Forelimb muscle (tissue), 1 donor: ENCODE measurements around the gene PGA4. TPM values are rescaled to one million over a fixed set of nuclear protein-coding genes. Genes with fewer than 3 reads are reported as not detected.
"Not testable (repeated sequence)": the region's sequence is repeated elsewhere in the genome, so short reads cannot be mapped to it uniquely, and the experiment has no call there.

Source experiments
- DNase-seq: peaks from one replicate; pipeline ENCODE4 v3.0.0-alpha.2; 2013; ENCODE audit warnings: low read depth
- polyA plus RNA-seq: library from polyadenylated mRNA; unstranded; fragments of 120-200 nt; gene quantifications from one replicate; pipeline ENCODE4 v1.2.1, GENCODE V29; 2013; ENCODE audit not compliant: insufficient read length

Gene PGA4
- polyA plus RNA-seq, 1 donor, result 1.1 TPM

GRCh38 chr11:61250796-61251765 is 28.9 kb downstream of the PGA4 start:
- peak; percentile 56 for DNase-seq

DNA sequence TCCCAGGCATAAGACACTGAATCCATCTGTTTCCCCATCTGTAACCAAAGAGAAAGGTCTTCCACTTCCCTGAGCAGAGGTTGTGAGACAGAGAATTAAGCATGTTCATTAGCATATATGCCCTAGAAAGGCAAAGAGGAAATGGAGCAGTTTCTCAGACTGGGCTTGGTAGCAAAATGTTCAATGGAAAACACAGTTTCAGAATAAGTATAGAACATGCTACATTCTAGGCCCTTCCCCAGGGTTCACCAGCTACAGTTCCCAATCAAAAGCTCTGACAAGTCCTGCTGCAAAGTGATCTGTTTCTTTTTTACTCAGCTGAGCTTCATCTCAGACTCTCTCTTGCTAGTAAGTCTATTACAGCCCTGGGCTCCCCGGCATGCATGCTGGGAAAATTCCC is 30.2 kb downstream of the PGA4 start:
- not testable (repeated sequence) for DNase-seq

DNA sequence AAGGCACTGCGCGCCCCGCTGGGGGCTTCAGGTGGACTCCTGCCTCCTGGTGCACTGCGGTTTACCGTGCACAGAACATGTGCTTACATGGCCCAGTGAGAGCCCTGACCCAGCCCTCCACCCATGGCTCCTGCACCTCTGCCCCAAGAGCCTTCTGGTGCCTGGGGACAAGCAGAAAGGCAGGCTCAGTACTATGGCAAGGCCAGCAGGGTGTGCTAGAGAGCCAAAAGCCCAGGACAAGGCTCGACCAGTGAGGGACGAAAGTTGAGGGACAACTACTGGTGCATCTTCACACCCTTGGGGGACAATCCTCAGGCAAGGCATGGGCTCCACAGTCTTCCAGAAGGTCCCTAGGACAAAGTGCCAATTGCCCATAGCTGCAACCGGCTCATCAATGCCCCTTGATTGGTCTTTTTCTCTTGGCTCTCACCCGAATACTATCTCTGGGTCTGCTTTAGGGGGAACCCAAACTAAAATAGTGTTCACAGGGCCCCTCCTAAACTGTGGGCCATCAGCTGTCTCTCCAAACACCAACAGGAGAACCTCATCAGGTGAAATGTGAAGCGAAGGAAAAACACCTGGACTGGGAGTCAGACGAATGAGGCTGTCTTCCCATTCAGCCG is 32.4 kb downstream of the PGA4 start:
- DNase-seq, result no peak

GRCh38 chr11:61256710-61257482 is 34.7 kb downstream of the PGA4 start:
- DNase-seq, result no peak

DNA sequence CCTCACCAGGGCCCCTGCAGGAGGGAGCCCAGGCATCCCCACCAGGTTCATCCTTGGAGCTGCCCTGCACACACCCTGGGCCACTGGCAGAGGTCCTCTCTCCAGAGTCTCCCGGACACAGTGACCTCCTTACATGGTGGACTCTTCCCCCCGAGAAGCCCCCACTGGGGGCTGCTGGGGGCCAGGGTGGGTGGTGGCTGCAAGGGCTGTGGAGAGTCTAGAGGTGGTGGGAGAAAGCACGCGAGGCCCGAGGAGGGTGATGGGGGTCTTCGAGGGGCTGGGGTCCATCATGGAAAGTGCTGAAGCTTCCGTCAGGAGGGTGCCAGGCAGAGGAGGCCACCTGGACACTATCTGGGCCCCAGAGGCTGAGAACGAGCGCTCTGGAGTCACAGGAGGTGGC is 36.4 kb downstream of the PGA4 start:
- no peak for DNase-seq

GRCh38 chr11:61259363-61259762 is 37.2 kb downstream of the PGA4 start:
- no peak for DNase-seq

DNA sequence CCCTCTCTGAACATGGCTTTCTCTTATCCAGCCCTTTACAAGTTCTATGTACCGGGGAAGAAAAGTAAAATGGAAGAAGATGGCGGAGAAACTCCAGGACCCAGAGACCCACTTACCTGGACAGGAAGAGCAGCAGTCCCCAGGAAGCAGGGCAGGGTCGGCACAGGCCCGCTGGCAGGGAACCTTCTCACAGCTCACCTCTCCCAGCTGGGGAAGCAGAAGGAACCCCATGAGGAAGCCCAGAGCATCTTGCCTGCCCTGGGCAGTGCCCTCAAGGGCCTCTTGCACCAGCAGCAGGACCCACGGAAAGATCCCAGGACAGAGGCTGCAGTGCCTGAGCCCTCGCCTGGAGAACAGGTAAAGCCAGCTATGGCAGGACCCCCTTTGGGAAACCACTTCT is 42.2 kb downstream of the PGA4 start:
- no peak for DNase-seq

DNA sequence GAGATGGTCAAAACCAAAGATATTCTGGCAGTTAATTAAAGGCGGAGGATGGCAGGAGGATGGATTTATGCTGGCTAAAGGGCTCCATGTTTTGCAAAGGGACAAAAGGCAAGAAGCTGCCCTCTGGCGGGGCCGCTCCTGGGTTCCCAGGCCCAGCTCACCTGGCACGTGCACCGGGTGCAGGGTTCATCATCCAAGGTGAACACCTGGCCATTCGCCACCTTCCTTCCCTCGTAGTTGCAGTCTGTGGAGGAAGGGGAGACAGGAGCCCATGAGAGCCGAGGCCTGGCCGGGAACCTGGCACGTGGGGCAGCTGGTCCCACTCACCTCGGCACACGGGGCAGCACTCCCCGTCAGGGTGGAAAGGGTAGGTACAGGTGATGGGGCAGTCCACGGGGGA is 42.6 kb downstream of the PGA4 start:
- no peak for DNase-seq

DNA sequence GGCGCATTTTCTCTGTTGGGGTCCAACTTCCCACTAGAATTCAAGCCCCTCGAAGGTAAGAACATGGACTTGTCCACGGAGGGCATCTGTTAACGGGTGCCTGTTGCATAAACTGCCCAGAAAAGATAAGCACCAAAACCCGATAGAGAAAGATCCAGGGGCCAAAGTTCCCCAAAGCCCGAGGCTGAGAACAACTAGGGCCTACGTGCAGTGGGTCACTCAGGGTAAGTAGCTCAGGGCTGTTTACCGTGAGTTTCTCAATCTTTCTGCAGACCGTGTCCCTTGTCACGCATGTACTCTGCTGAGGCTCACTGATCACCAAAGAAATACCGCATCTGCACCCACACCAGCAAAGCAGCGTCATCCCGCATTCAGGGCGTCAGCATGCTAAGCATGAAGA is 43.2 kb downstream of the PGA4 start:
- DNase-seq, result no peak

- DNase-seq, result no peak
Measured at GRCh38 chr11:61266602-61267001, 44.5 kb downstream of the PGA4 start.

GRCh38 chr11:61267437-61267841 is 45.3 kb downstream of the PGA4 start:
- no peak for DNase-seq

DNA sequence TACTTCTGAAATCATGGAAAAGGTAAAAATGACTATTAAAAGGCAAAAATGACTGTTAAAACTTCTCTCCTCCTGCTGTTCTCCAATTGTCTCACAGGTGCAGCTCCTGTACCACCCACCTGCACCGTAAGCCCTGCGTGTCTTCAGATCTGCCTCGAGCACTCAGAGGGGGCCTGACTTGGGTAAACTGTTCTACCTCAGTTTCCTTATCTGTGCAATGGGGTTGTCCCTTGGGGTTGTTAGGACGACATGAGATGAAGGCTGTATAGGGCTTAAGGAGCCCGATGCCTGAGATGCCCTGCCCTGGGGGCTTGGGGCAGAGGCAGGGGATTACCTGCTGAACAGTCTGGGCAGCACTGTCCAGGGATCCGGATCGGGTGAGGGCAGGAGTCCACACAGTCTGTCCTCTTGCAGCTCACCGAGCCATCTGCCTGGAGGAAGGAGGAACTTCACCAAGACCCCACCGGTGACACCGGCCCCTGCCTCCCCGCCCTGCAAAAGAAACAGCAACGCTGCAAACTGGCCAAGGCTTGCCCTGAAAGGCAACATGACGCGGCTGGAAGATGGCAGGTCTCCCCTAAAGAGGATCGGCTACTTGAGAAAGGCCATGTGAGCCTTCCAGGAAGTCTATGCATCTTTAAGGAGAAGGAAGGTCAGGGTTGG is 46.6 kb downstream of the PGA4 start:
- DNase-seq, result no peak

DNA sequence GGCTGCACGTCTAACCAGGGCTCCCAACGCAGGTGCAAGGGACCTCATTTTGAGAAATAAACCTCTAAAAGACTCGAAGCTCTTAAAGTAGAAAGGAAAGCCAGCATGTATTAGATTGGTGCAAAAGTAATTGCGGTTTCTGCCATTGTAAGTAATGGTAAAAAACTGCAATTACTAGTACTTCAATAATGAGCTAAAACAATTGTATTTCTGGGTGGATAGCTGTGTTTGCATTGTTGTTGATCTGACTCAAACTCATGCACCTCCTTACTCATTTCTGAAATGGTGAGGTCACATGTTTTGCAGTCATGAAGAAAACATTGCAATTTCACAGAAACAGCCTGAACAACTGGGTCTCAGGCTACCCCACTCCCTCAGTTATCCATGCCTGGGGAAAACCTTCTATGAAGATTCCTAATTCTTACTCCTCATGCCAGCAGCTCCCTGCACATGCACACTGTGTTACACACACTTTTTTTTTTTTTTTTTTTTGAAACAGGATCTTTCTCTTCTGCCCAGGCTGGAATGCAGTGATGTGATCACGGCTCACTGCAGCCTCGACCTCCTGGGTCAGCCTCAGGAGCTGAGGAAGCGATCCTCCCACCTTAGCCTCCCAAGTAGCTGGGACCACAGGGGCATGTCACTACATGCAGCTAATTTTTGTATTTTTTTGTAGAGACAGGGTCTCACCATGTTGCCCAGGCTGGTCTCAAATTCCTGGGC is 48.4 kb downstream of the PGA4 start:
- DNase-seq, result no peak

DNA sequence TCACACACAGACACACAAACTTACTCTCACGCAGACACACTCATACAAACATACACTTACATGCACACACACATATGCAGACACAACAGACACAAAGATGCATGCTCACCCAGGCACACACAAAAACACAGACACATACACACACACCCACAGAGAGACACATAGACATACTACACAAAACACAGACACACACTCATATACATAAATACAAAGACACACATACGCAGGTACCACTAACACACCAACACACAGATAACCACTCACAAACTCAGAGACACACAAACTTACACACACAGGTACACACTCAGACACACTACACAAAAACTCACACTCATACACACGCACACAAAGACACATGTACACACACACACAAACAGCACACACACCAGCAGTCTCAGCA is 50.6 kb downstream of the PGA4 start:
- DNase-seq, result no peak

GRCh38 chr11:61273178-61274078 is 51.3 kb downstream of the PGA4 start:
- DNase-seq, result no peak

DNA sequence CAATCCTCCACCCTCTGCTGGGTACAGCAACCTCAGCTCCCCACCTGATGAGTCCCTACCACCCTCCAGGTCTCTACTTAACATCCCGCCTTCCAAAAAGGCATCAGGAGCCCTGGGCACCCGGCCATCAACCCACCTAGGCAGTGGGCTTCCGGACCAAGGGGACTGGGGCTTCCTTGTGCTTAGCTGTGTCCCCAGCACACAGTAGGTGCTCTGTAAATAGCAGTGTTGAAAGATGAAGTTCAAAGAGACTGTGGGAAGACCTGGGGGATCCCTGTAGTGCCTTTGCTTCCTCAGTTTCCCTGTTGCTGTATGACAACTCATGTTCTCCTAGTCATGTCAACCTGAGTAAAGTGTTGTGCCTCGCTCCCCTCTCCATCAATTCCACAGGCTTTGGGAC is 51.9 kb downstream of the PGA4 start:
- DNase-seq, result no peak

GRCh38 chr11:61275191-61275590 is 53.0 kb downstream of the PGA4 start:
- no peak for DNase-seq

- DNase-seq, result no peak
Measured at GRCh38 chr11:61277186-61278000, 55.2 kb downstream of the PGA4 start.

- DNase-seq, result no peak
Measured at GRCh38 chr11:61278001-61278470, 55.9 kb downstream of the PGA4 start.
